ENCODE results near the gene CTNNAL1. TPM values are rescaled to one million over a fixed set of nuclear protein-coding genes. Genes with fewer than 3 reads are reported as not detected.

Gene CTNNAL1
- total RNA-seq, 1 experiment from 2014 or later: 72.0 TPM

DNA sequence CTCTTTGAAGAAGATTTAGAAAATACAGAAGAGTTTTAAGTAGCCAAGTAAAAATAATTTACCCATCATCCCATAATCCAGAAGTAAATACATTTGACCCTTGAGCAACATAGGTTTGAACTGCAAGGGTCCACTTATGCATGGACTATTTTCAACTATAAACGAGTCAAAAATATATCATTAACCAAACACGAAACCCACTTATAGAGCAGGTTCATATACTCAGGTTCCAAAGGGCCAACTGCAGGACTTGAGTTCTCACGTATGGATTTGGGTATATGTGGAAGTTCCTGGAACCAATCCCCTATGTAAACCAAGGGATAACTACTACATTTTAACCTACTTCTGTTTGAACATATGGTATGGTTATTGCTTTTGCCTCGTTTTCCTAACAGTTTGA, 73.3 kb downstream of the CTNNAL1 start:
- no TSS peak for BruUV-seq (replicated peaks)
- no peaks in the 10 kb centered on the region for H3K27me3 ChIP-seq (replicated peaks; ENCODE audit: insufficient read depth, low read depth, low read length, poor library complexity)
- no peak overlapping the region for H3K27ac ChIP-seq (ENCODE audit: low read depth, low read length, poor library complexity, severe bottlenecking)
- ChIA-PET CTCF (no interaction called here), POLR2A (ENCODE audit: low non-redundant PET) (no interaction called here)
- TF ChIP-seq CTCF (conservative IDR thresholded peaks at IDR 0.05; ENCODE audit: low read depth, low read length) (no peak), EZH2 (IDR thresholded peaks at IDR 0.05; ENCODE audit: borderline replicate concordance, low read depth, low read length, poor library complexity, severe bottlenecking) (no peak)
- intact Hi-C loops (cut with micrococcal nuclease; ENCODE audit: unreplicated experiment): no loop called here
- H3K4me1 ChIP-seq (ENCODE audit: insufficient read depth, low read length, poor library complexity, severe bottlenecking): peaks cover 4% of the 10 kb centered on the region
- no peaks in the 10 kb centered on the region for H3K9me3 ChIP-seq (ENCODE audit: low read depth, low read length, poor library complexity, severe bottlenecking)
- peaks cover 43% of the 10 kb centered on the region for H3K36me3 ChIP-seq (ENCODE audit: insufficient read depth, low read length, poor library complexity, severe bottlenecking)
- DNase-seq (ENCODE audit: low spot score): no peak
- H3K4me3 ChIP-seq (ENCODE audit: low read depth, low read length, poor library complexity, severe bottlenecking): no peak overlapping the region

- Histone ChIP-seq H3K27ac (ENCODE audit: low read depth, low read length, poor library complexity, severe bottlenecking) (no peak overlapping the region), H3K36me3 (ENCODE audit: insufficient read depth, low read length, poor library complexity, severe bottlenecking) (peaks cover 36% of the 10 kb centered on the region), H3K27me3 (replicated peaks; ENCODE audit: insufficient read depth, low read depth, low read length, poor library complexity) (no peaks in the 10 kb centered on the region), H3K9me3 (ENCODE audit: low read depth, low read length, poor library complexity, severe bottlenecking) (no peaks in the 10 kb centered on the region), H3K4me1 (ENCODE audit: insufficient read depth, low read length, poor library complexity, severe bottlenecking) (peaks cover 8% of the 10 kb centered on the region), H3K4me3 (ENCODE audit: low read depth, low read length, poor library complexity, severe bottlenecking) (no peak overlapping the region)
- BruUV-seq (replicated peaks): no TSS peak
- ChIA-PET CTCF (no interaction called here), POLR2A (ENCODE audit: low non-redundant PET) (no interaction called here)
- DNase-seq (ENCODE audit: low spot score): no peak
- intact Hi-C loops (cut with micrococcal nuclease; ENCODE audit: unreplicated experiment): no loop called here
- TF ChIP-seq CTCF (conservative IDR thresholded peaks at IDR 0.05; ENCODE audit: low read depth, low read length) (no peak), EZH2 (IDR thresholded peaks at IDR 0.05; ENCODE audit: borderline replicate concordance, low read depth, low read length, poor library complexity, severe bottlenecking) (no peak)
Measured at GRCh38 chr9:108937561-108938305, 75.6 kb downstream of the CTNNAL1 start.

DNA sequence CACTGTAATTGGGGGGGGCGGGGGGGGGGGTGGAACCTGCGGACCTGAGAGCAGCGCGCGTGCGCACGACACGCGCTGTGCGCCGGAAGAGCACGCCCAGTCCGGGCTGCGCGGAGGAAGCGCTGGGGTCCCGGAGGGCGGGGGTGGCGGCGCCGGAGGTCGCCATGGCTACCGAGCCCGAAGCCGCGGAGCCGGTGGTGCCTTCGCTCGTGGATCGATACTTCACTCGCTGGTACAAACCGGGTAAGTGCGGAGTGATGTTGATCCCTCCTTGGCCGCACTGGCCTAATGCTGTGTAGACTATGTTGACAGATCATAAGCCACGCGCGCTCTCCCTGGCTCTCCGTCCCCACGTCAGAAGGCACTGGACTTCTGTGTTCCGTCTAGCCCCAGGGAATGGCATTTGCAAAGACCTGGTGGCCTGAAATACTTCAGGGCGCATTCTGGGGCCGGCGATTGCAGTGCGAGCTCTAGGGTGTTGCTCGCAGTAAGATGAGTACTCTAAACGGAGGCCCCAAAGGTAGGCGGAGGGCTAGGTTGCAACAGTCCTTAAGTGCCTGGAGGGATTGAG, 78.9 kb downstream of the CTNNAL1 start, which contains the start of gene ABITRAM:
TSS of gene ABITRAM (plus strand) at position 78 of the 571 bp plus-strand sequence. CDS start at position 165, 87 bp downstream.
- H3K27me3 ChIP-seq (replicated peaks; ENCODE audit: insufficient read depth, low read depth, low read length, poor library complexity): no peaks in the 10 kb centered on the region
- peaks cover 17% of the 10 kb centered on the region for H3K36me3 ChIP-seq (ENCODE audit: insufficient read depth, low read length, poor library complexity, severe bottlenecking)
- peak; percentile 90 for DNase-seq (ENCODE audit: low spot score)
- intact Hi-C loops (cut with micrococcal nuclease; ENCODE audit: unreplicated experiment): no loop called here
- TF ChIP-seq EZH2 (IDR thresholded peaks at IDR 0.05; ENCODE audit: borderline replicate concordance, low read depth, low read length, poor library complexity, severe bottlenecking) (no peak), CTCF (conservative IDR thresholded peaks at IDR 0.05; ENCODE audit: low read depth, low read length) (no peak)
- TSS peak; percentile 50 for BruUV-seq (replicated peaks)
- no peaks in the 10 kb centered on the region for H3K9me3 ChIP-seq (ENCODE audit: low read depth, low read length, poor library complexity, severe bottlenecking)
- peak within 1 kb of the TSS; percentile 79 for H3K4me3 ChIP-seq (ENCODE audit: low read depth, low read length, poor library complexity, severe bottlenecking)
- ChIA-PET POLR2A (ENCODE audit: low non-redundant PET) (no interaction called here), CTCF (no interaction called here)
- H3K4me1 ChIP-seq (ENCODE audit: insufficient read depth, low read length, poor library complexity, severe bottlenecking): peaks cover 8% of the 10 kb centered on the region
- H3K27ac ChIP-seq (ENCODE audit: low read depth, low read length, poor library complexity, severe bottlenecking): peak within 1 kb of the TSS; percentile 89

Measured in A673 (cell line).